ENCODE measurements around the gene IFNW1.
"Not testable (repeated sequence)": the region's sequence is repeated elsewhere in the genome, so short reads cannot be mapped to it uniquely, and the experiment has no call there.

Gene IFNW1

GRCh38 chr9:21141427-21141882, at the start of gene IFNW1:
Gene IFNW1 (minus strand): TSS chr9:21141832. CDS start chr9:21141570, 262 bp downstream.
- FAIRE-seq (peak; percentile 78), DNase-seq (ENCODE audit: extremely low spot score, insufficient read length, low read depth) (no peak)

GRCh38 chr9:21187487-21187886, 45.9 kb upstream of the IFNW1 start, which contains the start of gene IFNA4:
Gene IFNA4 (minus strand): TSS chr9:21187587. CDS start chr9:21187531, 56 bp downstream.
- DNase-seq (ENCODE audit: extremely low spot score, insufficient read length, low read depth); FAIRE-seq: not testable (repeated sequence)

- peak; percentile 73 for FAIRE-seq
- DNase-seq (ENCODE audit: extremely low spot score, insufficient read length, low read depth), result not testable (repeated sequence)
These were observed 41.4 kb upstream of the IFNW1 start for GRCh38 chr9:21182810-21183736.

- FAIRE-seq (no peak), DNase-seq (ENCODE audit: extremely low spot score, insufficient read length, low read depth) (no peak)
These were observed 33.0 kb upstream of the IFNW1 start for GRCh38 chr9:21174671-21175070.

DNA sequence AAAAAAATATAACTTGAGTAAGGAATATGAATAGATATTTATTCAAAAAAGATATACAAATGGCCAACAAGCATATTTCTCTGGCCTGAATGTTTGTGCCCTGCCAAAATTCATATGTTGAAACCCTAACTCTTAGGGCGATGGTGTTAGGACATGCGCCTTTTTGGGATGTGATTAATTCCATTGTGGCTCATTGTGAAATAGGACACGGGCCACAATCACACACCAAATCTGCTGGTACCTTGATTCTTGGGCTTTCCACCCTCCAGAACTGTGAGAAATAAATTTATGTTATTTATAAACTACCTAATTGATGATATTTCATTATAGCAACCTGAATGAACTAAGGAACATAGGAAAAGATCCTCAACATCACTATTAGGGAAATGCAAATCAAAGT, 30.5 kb upstream of the IFNW1 start:
- FAIRE-seq, result no peak
- DNase-seq (ENCODE audit: extremely low spot score, insufficient read length, low read depth), result no peak

DNA sequence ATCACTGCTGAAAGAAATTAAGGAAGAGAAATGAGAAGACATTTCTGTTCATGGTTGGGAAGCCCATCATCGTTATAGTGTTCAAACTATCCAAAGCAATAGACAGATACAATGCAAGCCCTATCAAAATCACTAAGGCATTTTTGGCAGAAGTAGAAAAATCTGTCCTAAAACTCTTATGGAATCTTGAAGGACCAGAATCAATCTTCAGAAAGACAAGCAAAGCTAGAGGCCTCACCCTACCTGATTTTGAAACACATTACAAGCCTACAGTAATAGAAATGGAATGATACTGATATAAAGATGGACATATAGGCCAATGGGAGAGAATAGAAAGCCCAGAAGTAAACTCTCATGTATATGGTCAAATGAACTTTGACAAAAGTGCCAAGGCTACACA, 29.7 kb upstream of the IFNW1 start:
- FAIRE-seq, result no peak

GRCh38 chr9:21166560-21166959, 24.9 kb upstream of the IFNW1 start, which contains the start of gene IFNA21:
Gene IFNA21 (minus strand): TSS chr9:21166660. CDS start chr9:21166612, 48 bp downstream.
- not testable (repeated sequence) for DNase-seq (ENCODE audit: extremely low spot score, insufficient read length, low read depth); FAIRE-seq

More for the DNA sequence above, 29.7 kb upstream of the IFNW1 start:
- DNase-seq (ENCODE audit: extremely low spot score, insufficient read length, low read depth), result no peak

DNA sequence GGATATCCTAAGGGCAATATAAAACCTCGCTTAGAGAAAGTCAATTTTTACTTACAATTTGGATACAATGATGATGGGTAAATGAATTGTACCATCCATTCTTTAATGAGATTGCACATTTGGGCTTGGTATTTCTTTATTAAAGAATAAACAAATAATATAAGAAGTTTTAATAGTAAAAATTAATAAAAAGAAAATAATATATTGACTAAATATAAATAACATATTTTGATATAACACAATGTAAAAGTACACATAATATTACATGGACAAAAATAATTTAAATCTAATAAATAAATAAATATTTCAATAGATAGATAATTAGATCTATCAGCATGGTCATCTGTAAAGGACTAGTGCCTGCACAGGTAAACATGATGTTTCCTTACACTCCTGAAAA, 23.9 kb upstream of the IFNW1 start:
- FAIRE-seq (no peak), DNase-seq (ENCODE audit: extremely low spot score, insufficient read length, low read depth) (no peak)

DNA sequence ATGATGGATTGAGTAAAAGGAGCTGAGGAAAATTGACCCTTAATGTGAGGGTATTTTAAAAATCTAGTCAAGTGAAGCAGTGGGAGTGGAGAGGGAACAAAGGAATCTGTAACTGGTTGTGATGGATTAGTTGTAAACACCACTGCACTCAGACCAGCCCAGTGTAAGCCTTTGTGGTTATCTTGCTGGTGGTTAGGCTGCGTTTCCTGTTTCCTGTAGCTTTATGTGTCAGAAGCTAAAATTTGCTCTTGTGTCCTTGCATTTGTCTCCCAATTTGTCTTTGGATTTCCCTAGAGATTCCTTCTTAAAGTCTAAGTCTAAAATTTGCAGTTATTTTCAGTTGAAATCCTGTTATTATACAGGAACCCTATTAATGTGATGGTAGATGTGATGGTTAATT, 18.5 kb upstream of the IFNW1 start:
- DNase-seq (ENCODE audit: extremely low spot score, insufficient read length, low read depth), result no peak
- peak; percentile 89 for FAIRE-seq

DNA sequence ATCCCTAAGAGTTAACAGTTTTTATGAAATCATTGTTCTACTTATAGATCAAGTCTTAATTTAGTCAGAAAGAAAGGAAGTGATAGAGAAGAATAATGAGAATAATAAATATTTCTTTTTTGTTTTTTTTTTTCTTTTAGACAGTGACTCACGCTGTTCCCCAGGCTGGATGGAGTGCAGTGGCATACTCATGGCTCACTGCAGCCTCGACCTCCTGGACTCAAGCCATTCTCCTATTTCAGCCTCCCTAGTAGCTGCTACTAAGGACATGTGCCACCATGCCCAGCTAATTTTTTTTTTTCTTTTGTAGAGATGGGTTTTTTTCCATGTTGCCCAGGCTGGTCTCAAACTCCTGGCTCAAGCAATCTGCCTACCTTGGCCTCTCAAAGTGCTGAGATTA, 13.9 kb upstream of the IFNW1 start:
- DNase-seq (ENCODE audit: extremely low spot score, insufficient read length, low read depth) (no peak), FAIRE-seq (no peak)

GRCh38 chr9:21154018-21154608, 12.5 kb upstream of the IFNW1 start:
- FAIRE-seq (peak; percentile 80), DNase-seq (ENCODE audit: extremely low spot score, insufficient read length, low read depth) (no peak)

DNA sequence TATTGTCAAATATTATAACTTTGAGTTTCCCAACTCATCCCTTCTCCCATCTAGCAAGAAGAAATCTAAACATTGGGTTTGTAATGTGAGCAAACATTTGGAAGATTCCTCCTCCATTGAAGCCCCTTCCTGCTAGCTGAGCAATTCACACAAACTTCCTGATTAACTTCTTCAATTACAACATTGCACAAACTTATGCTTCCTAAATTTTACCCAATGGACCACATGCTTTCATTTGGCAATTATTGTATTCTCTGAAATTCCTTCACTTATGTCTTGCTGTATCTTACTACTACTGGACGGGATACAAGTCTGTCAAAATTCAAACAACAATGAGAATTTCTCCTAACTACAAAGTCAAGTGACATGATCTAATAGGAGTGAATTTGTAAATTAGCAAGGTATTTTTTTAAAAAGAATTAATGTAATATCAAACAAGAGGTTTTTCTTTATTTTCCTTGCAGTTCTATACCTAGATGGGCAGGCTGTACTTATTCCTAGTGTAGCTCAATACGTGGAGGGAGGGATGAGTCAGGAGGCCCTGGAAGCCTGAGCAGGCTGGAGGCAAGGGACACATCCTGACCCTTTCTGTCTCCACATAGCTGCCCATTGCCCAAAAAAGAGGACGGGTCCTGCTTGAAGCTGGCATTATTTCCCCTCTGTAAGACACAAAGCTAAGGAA, 11.8 kb upstream of the IFNW1 start:
- FAIRE-seq (no peak), DNase-seq (ENCODE audit: extremely low spot score, insufficient read length, low read depth) (no peak)

GRCh38 chr9:21144603-21145002, 3.0 kb upstream of the IFNW1 start:
- FAIRE-seq, result peak; percentile 87
- DNase-seq (ENCODE audit: extremely low spot score, insufficient read length, low read depth), result no peak

- FAIRE-seq, result no peak
- DNase-seq (ENCODE audit: extremely low spot score, insufficient read length, low read depth), result no peak
These were observed 4.6 kb downstream of the IFNW1 start for GRCh38 chr9:21137020-21137419.

- no peak for FAIRE-seq
- no peak for DNase-seq (ENCODE audit: extremely low spot score, insufficient read length, low read depth)
These were observed 5.9 kb downstream of the IFNW1 start for GRCh38 chr9:21135736-21136135.

GRCh38 chr9:21128186-21128585, 13.4 kb downstream of the IFNW1 start:
- DNase-seq (ENCODE audit: extremely low spot score, insufficient read length, low read depth); FAIRE-seq: not testable (repeated sequence)

DNA sequence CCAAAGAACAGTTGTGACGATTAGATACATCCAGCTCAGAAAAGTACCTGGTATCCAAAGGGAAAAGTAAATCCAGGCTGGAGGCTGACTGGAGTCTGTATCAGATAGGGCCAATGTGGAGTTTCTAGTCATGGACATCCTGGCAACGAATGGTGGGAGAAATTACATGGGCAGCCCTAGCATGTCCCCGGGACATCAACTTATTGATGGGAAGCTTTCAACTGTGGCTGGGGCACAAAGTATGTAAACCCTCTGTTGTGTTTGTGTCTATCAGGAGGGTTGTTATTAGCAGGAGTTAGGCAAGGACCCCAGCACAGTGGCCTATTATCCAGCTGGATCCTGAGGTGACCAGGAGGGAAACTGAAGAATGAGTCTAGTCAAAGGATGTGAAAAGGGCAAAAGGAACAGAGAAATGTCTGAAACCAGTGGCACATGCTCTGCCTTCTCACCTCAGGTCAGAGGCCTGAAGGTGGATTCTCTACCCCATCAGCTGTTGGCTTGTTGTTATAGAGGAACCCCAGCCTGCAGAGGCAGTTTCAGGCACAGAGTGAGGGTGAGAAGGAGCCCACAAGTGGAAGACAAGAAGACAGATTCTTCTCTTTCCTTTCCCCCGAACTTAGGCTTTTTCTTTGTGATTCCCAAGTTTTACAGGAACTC, 19.9 kb downstream of the IFNW1 start:
- FAIRE-seq (peak; percentile 87), DNase-seq (ENCODE audit: extremely low spot score, insufficient read length, low read depth) (no peak)

- DNase-seq (ENCODE audit: extremely low spot score, insufficient read length, low read depth) (no peak), FAIRE-seq (peak; percentile 35)
These were observed 20.6 kb downstream of the IFNW1 start for GRCh38 chr9:21121079-21121478.

DNA sequence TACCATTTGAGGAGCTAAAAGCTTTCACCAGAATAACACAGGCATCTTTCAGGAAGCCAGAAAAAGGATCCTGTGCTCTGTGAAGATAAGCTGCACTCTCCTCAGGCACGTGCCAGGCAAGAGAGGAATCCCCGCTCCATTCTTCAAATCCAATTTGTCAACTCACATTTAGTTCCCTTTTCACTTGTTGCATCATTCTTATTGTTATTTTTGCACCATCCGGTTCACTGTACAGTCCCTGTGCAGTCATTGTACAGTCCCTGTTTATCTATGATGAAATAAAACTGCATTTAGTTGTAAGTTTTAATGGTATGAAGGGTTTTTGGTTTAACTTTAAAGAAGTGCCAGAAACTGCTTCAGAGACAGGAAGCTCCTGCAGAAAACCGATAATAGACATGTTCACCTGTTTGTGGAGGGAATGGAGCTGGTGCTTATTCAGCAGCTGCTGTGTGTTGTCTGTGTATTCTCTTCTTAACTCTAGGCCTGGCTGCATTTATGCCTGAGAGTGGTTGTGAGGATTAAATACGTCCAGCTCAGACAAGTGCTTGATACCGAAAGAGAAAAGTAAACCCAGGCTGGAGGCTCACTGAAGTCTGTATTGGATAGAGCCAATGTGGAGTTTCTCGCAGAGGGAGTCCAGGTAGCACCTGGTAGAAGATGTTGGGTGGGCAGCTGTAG, 22.4 kb downstream of the IFNW1 start:
- no peak for FAIRE-seq

More for the DNA sequence above, 22.4 kb downstream of the IFNW1 start:
- DNase-seq (ENCODE audit: extremely low spot score, insufficient read length, low read depth), result no peak

All from GM18507 (cell line).